Endothelial cell of umbilical vein (primary cell): Measurements from ENCODE around the gene ANKRD44. TPM values are rescaled to one million over a fixed set of nuclear protein-coding genes. Genes with fewer than 3 reads are reported as not detected.

ENCODE experiments used
- BruUV-seq: library from RNA; stranded (reverse); fragments of 400-500 nt; replicated peaks from 2 replicates; lab custom pipeline; 2021; lab: Mats Ljungman, UMichigan
- CTCF ChIA-PET: fragments of 300-600, 350-600 bp; sonication (Branson Sonifier 250); formaldehyde crosslinking; loops from one replicate; lab custom pipeline; 2021; ENCODE audit warnings: antibody characterized with exemption, inconsistent platforms; lab: Charles Lee
- POLR2A ChIA-PET: fragments of 300-600, 350-600 bp; sonication (Branson Sonifier 250); formaldehyde crosslinking; loops from one replicate; lab custom pipeline; 2021; ENCODE audit warnings: antibody characterized with exemption, inconsistent platforms; lab: Charles Lee
- DNase-seq: peaks from one replicate; pipeline ENCODE4 v3.0.0-alpha.2; 2011; ENCODE audit warnings: low read depth, low spot score
- FAIRE-seq: peaks from 2 replicates; lab custom pipeline; 2011; peaks lifted over from hg19 to GRCh38; lab: Jason Lieb, UNC
- H2AFZ ChIP-seq: 2 replicates; pipeline ENCODE4 v1.6.0; 2012; ENCODE audit warnings: low read depth, low read length, control low read depth, inconsistent platforms
- H3K27ac ChIP-seq: 2 replicates; pipeline ENCODE4 v1.5.1; 2011; ENCODE audit warnings: low read depth, mild to moderate bottlenecking, control low read depth, low read length, moderate library complexity; ENCODE audit not compliant: insufficient read depth
- H3K27me3 ChIP-seq, 2 experiments: 2 replicates each; pipeline versions ENCODE4 v1.6.0 to v1.6.1; 2011; ENCODE audit warnings: low read length in 2 of 2, mixed read lengths in 1 of 2; ENCODE audit not compliant: control insufficient read depth in 2 of 2, insufficient read depth in 2 of 2
- H3K36me3 ChIP-seq, 2 experiments: 2 replicates in 1 of 2; 3 replicates in 1 of 2; pipeline ENCODE4 v1.5.1; 2011; ENCODE audit warnings: low read length in 2 of 2, mild to moderate bottlenecking in 1 of 2, moderate library complexity in 1 of 2; ENCODE audit not compliant: control insufficient read depth in 2 of 2, insufficient read depth in 2 of 2; ENCODE audit errors: extremely low read depth in 1 of 2
- H3K4me1 ChIP-seq: 3 replicates; pipeline ENCODE4 v1.5.1; 2011; ENCODE audit warnings: mild to moderate bottlenecking, low read length; ENCODE audit not compliant: control insufficient read depth, insufficient read depth; ENCODE audit errors: extremely low read depth
- H3K4me2 ChIP-seq: 2 replicates; pipeline ENCODE4 v1.6.1; 2011; ENCODE audit warnings: low read length, control low read depth, mixed read lengths; ENCODE audit not compliant: insufficient read depth
- H3K4me3 ChIP-seq, 3 experiments: fragments of 200-600 bp in 1 of 3; sonication (generic), shearing (Covaris generic) in 1 of 3; replicated peaks in 1 of 3; 2 replicates each; pipeline ENCODE4 v1.5.1; 2011 to 2016; ENCODE audit warnings: control low read depth in 3 of 3, low read length in 3 of 3, mild to moderate bottlenecking in 2 of 3, inconsistent platforms in 1 of 3, low read depth in 1 of 3, moderate library complexity in 1 of 3; ENCODE audit not compliant: insufficient read depth in 1 of 3
- H3K79me2 ChIP-seq: 2 replicates; pipeline ENCODE4 v1.6.0; 2012; ENCODE audit warnings: low read length, inconsistent platforms; ENCODE audit not compliant: control insufficient read depth, insufficient read depth
- H3K9ac ChIP-seq: replicated peaks from 2 replicates; pipeline ENCODE3; 2011; ENCODE audit warnings: low read length, control low read depth; ENCODE audit not compliant: insufficient read depth; ENCODE audit errors: extremely low read depth
- H3K9me1 ChIP-seq: replicated peaks from 3 replicates; pipeline ENCODE4 v1.6.0; 2011; ENCODE audit warnings: mild to moderate bottlenecking, low read length; ENCODE audit not compliant: control insufficient read depth, insufficient read depth; ENCODE audit errors: extremely low read depth
- H3K9me3 ChIP-seq: replicated peaks from 2 replicates; pipeline ENCODE4 v1.5.1; 2012; ENCODE audit warnings: low read length, inconsistent platforms; ENCODE audit not compliant: control insufficient read depth, insufficient read depth
- H4K20me1 ChIP-seq: replicated peaks from 2 replicates; pipeline ENCODE3; 2011; ENCODE audit warnings: mild to moderate bottlenecking, low read length; ENCODE audit not compliant: control insufficient read depth, insufficient read depth; ENCODE audit errors: extremely low read depth
- EZH2 ChIP-seq: IDR thresholded peaks from 2 replicates; pipeline ENCODE4 v1.6.1; 2012; ENCODE audit warnings: borderline replicate concordance, low read depth, mild to moderate bottlenecking, moderate library complexity, low read length, inconsistent platforms; ENCODE audit not compliant: severe bottlenecking
- FOS ChIP-seq: IDR thresholded peaks from 2 replicates; pipeline ENCODE4 v1.6.1; 2011; ENCODE audit warnings: mild to moderate bottlenecking, low read length, moderate library complexity, borderline replicate concordance; ENCODE audit not compliant: insufficient read depth
- GATA2 ChIP-seq: IDR thresholded peaks from 2 replicates; pipeline ENCODE4 v1.7.0; 2011; ENCODE audit warnings: low read depth, mild to moderate bottlenecking, moderate library complexity, mixed read lengths, low read length; ENCODE audit not compliant: insufficient read length, insufficient read depth
- JUN ChIP-seq: IDR thresholded peaks from 2 replicates; pipeline ENCODE4 v1.6.1; 2011; ENCODE audit warnings: borderline replicate concordance, low read depth; ENCODE audit not compliant: insufficient read length, insufficient read depth
- MYC ChIP-seq: IDR thresholded peaks from one replicate; pipeline ENCODE4 v1.6.1; 2011; ENCODE audit warnings: mild to moderate bottlenecking, low read depth, low read length
- POLR2A ChIP-seq: IDR thresholded peaks from 2 replicates; pipeline ENCODE4 v1.6.1; 2012; ENCODE audit warnings: low read depth, mild to moderate bottlenecking, control low read depth, low read length
- POLR2AphosphoS5 ChIP-seq: IDR thresholded peaks from 2 replicates; pipeline ENCODE4 v1.6.1; 2012; ENCODE audit warnings: low read depth, mild to moderate bottlenecking, control low read depth, low read length, moderate library complexity; ENCODE audit not compliant: insufficient read depth
- dilution Hi-C: fragments of 300-500 bp; cut with MboI; formaldehyde crosslinking; loops from one replicate; pipeline ENCODE4 v1.15.0; 2019; ENCODE audit warnings: low sequenced_read_pairs; ENCODE audit not compliant: extremely low pct_ligation_motif_present
- intact Hi-C: fragments of 100-400 bp; cut with micrococcal nuclease; formaldehyde crosslinking; loops from one replicate; pipeline ENCODE4 v1.10.0; 2022
- polyA plus RNA-seq, 4 experiments: library from polyadenylated mRNA; depleted of rRNA in 3 of 4; stranded (reverse) in 3 of 4; unstranded in 1 of 4; fragments of >200 nt; gene quantifications; 2 replicates each; pipeline versions ENCODE4 v1.2.1 to v1.2.3, GENCODE V29; 2011 to 2012; ENCODE audit warnings: missing spikeins in 1 of 4
- total RNA-seq: library from RNA; stranded (reverse); gene quantifications from 2 replicates; pipeline ENCODE4 v1.2.3, GENCODE V29; 2021
- TF ChIP-seq, protein P1 (sequence below), 2 donors: IDR thresholded peaks; 1 replicate in 1 of 2; 2 replicates in 1 of 2; pipeline ENCODE4 v1.5.1; 2011; ENCODE audit warnings: low read length in 2 of 2, mild to moderate bottlenecking in 2 of 2, moderate library complexity in 2 of 2, control low read depth in 1 of 2, inconsistent platforms in 1 of 2, low read depth in 1 of 2; ENCODE audit not compliant: insufficient read depth in 1 of 2; ENCODE audit errors: extremely low read depth in 1 of 2
- TF ChIP-seq, protein P2 (sequence below): IDR thresholded peaks from 2 replicates; pipeline ENCODE4 v1.6.1; 2011; ENCODE audit not compliant: insufficient read depth, insufficient read length

Gene ANKRD44
- total and polyA plus RNA-seq, 2 donors (not counting 3 experiments of a cell fraction or from before 2014, with no cell fraction given): 3.4 to 6.1 TPM

DNA sequence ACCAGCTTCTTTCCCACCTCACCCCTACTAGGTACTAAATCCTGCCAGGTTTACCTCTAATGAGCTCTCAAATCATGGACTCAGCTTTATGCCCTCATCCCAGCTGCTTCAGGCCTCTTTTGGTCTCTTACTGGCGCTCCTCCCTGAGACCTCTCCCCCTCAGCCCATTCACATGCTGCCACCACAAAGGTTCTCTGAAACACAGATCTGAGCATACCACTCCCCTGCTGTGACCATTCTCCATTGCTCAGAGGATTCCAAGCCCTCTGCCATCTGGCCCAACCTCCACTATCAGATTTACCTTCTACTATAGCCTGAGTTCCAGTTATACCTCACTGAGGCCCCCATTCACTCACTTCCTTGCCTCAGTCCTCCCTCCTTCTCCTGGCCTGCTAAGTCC lies 174.8 kb downstream of the ANKRD44 start:
- Histone ChIP-seq H3K9me3 (no peaks in the 10 kb centered on the region), H3K4me2 (no peak overlapping the region), H2AFZ (no peak overlapping the region), H3K36me3 (no peaks in the 10 kb centered on the region), H3K4me1 (peaks cover 25% of the 10 kb centered on the region), H3K9ac (no peak overlapping the region), H4K20me1 (no peaks in the 10 kb centered on the region), H3K9me1 (no peaks in the 10 kb centered on the region), H3K79me2 (no peaks in the 10 kb centered on the region), H3K27ac (no peak overlapping the region), H3K4me3 (no peak overlapping the region), H3K27me3 (no peaks in the 10 kb centered on the region)
- dilution Hi-C loops (no loop called here), intact Hi-C loops (loop anchor here (10.0 kb wide), 1 partner anchor 211 kb away; the partner anchor contains the start of gene PGAP1)
- POLR2A ChIA-PET: no interaction called here
- TF ChIP-seq EZH2: no peak
- TF ChIP-seq, protein P1, sequence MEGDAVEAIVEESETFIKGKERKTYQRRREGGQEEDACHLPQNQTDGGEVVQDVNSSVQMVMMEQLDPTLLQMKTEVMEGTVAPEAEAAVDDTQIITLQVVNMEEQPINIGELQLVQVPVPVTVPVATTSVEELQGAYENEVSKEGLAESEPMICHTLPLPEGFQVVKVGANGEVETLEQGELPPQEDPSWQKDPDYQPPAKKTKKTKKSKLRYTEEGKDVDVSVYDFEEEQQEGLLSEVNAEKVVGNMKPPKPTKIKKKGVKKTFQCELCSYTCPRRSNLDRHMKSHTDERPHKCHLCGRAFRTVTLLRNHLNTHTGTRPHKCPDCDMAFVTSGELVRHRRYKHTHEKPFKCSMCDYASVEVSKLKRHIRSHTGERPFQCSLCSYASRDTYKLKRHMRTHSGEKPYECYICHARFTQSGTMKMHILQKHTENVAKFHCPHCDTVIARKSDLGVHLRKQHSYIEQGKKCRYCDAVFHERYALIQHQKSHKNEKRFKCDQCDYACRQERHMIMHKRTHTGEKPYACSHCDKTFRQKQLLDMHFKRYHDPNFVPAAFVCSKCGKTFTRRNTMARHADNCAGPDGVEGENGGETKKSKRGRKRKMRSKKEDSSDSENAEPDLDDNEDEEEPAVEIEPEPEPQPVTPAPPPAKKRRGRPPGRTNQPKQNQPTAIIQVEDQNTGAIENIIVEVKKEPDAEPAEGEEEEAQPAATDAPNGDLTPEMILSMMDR (IDR thresholded peaks at IDR 0.05; ENCODE audit: extremely low read depth in 1 of 2, insufficient read depth in 1 of 2, low read depth in 1 of 2, low read length in 2 of 2): no peak
- TF ChIP-seq FOS: no peak
- TF ChIP-seq MYC: no peak
- TF ChIP-seq POLR2A: no peak
- TF ChIP-seq, protein P2, sequence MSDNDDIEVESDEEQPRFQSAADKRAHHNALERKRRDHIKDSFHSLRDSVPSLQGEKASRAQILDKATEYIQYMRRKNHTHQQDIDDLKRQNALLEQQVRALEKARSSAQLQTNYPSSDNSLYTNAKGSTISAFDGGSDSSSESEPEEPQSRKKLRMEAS: no peak
- no peak for TF ChIP-seq POLR2AphosphoS5
- TF ChIP-seq JUN: no peak
- no peak for TF ChIP-seq GATA2
- FAIRE-seq (no peak), DNase-seq (no peak)
- BruUV-seq: no TSS peak
- CTCF ChIA-PET: interaction anchor here (3.1 to 4.9 kb wide), 3 partner anchors 22 to 34 kb away, joined by 23 to 90 read pairs (median 56); no protein-coding TSS in a partner anchor
